ENCODE measurements around the gene ZNF740.

The ZNF740 gene

DNA sequence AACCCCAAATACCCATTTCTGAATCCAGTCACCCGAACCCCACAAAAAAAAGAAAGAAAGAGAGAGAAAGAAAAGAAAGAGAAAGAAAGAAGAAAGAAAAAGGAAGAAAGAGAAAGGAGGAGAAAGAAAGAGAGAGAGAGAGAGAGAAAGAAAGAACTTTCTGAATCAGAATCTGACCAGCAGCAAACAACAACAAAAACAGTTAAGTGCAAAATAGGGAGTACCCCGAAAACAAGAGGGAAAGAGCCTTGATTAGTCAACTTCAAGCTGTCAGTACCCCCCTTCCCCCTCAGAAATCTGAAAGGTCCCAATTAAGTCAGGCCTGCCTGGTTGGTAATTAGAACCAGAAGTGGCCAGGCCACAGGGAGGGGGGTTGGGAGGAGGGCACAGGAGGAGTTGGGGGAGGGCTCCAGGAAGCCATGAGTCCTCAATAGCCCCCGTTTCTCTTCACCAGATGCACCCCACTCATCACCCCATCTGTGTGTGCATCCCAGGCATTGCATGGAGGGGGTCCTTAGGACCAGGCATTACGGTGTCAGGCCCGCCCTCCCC, 41.7 kb downstream of the ZNF740 start:
- H3K27ac ChIP-seq (ENCODE audit: low read depth, low read length), result peak overlapping the region; percentile 85
- peak overlapping the region; percentile 89 for H3K4me3 ChIP-seq (ENCODE audit: low read depth, low read length)
- H3K9me3 ChIP-seq (ENCODE audit: control insufficient read depth, insufficient read depth, low read length), result no peaks in the 10 kb centered on the region
- H3K9ac ChIP-seq (ENCODE audit: low read depth, low read length), result no peak overlapping the region
- peaks cover 10% of the 10 kb centered on the region for H3K27me3 ChIP-seq (ENCODE audit: control insufficient read depth, insufficient read depth, low read length)
- H3K36me3 ChIP-seq (ENCODE audit: control insufficient read depth, insufficient read depth, low read length), result peaks cover 4% of the 10 kb centered on the region; the same call in 1 of the 2 replicates
- peaks cover 50% of the 10 kb centered on the region for H3K4me1 ChIP-seq (ENCODE audit: control insufficient read depth, insufficient read depth, low read length)

DNA sequence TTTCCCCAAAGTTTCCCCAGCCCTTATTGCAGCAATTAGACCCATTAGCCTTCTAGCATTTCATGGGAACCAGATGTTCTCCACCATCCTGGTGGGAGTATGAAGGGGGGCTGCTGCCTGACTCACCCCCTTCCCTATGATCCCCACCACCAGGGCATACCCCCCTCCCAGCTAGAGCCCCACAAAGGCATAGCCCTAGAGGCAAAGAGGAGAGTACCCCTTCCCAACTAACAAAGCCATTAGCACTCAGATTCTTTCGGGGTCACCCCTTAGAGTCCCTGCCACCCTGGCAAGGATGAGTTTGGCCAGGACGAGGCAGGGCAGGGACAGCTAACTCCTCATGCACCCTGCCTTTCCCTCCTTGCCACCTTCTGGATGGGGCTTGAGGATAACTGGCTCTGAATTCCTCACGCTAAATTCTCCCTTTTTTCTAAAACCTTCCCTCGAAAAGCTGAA, 42.3 kb downstream of the ZNF740 start:
- H3K27me3 ChIP-seq (ENCODE audit: control insufficient read depth, insufficient read depth, low read length), result peaks cover 10% of the 10 kb centered on the region
- peak overlapping the region; percentile 18 for H3K27ac ChIP-seq (ENCODE audit: low read depth, low read length)
- H3K4me3 ChIP-seq (ENCODE audit: low read depth, low read length), result no peak overlapping the region
- H3K4me1 ChIP-seq (ENCODE audit: control insufficient read depth, insufficient read depth, low read length), result peaks cover 44% of the 10 kb centered on the region
- no peak overlapping the region for H3K9ac ChIP-seq (ENCODE audit: low read depth, low read length)
- no peaks in the 10 kb centered on the region for H3K9me3 ChIP-seq (ENCODE audit: control insufficient read depth, insufficient read depth, low read length)
- H3K36me3 ChIP-seq (ENCODE audit: control insufficient read depth, insufficient read depth, low read length), result peaks cover 5% of the 10 kb centered on the region; the same call in 1 of the 2 replicates

- Histone ChIP-seq H3K9me3 (ENCODE audit: control insufficient read depth, insufficient read depth, low read length) (no peaks in the 10 kb centered on the region), H3K36me3 (ENCODE audit: control insufficient read depth, insufficient read depth, low read length) (peaks cover 5% of the 10 kb centered on the region; the same call in 1 of the 2 replicates), H3K27ac (ENCODE audit: low read depth, low read length) (peak overlapping the region; percentile 37), H3K4me3 (ENCODE audit: low read depth, low read length) (0 out of 2 replicates have a peak overlapping the region, but pooled peaks have one; percentile 3), H3K4me1 (ENCODE audit: control insufficient read depth, insufficient read depth, low read length) (peaks cover 38% of the 10 kb centered on the region), H3K27me3 (ENCODE audit: control insufficient read depth, insufficient read depth, low read length) (peaks cover 10% of the 10 kb centered on the region), H3K9ac (ENCODE audit: low read depth, low read length) (no peak overlapping the region)
Observed at GRCh38 chr12:53223389-53224060, 43.0 kb downstream of the ZNF740 start.

DNA sequence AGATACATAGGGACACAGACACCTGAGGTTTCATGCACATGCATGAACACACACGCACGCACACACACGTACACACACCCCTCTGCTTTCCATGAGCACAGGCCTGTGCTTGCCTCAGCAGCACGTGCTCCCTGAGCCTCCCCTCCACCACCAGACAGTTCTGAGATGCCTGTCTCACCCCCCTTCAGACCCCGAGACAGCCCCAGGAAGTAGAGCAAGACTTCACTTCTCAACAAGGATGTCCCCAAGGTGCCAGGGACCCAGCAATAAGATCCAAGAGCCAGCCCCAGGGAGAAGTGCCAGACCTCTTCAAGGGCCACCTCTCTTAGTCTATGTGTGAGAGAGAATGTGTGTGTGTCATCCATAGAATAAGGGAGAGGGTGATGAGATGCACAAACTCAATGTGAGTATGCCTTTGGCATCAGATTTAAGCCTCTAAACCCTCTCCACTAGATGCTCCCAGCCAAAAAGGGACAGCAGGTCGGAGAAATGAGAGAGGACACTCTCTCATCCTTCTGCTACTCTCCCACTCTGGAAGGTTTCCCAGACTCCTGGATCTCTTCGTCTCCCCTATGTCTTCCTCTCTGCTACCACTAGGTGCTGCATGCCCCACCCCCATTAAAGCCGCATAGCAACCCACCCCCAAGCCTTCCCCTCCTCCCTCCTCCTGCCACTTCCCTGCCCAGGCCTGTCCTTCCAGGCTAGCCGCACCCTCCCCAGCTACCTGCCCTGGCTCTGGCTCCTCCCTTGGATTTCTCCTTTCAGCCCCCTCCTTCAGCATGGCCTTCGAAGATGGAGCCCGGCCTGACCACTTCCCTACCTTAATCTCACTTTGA, 43.8 kb downstream of the ZNF740 start:
- Histone ChIP-seq H3K36me3 (ENCODE audit: control insufficient read depth, insufficient read depth, low read length) (peaks cover 5% of the 10 kb centered on the region; the same call in 1 of the 2 replicates), H3K9me3 (ENCODE audit: control insufficient read depth, insufficient read depth, low read length) (no peaks in the 10 kb centered on the region), H3K4me3 (ENCODE audit: low read depth, low read length) (0 out of 2 replicates have a peak overlapping the region, but pooled peaks have one; percentile 3), H3K27me3 (ENCODE audit: control insufficient read depth, insufficient read depth, low read length) (peaks cover 5% of the 10 kb centered on the region), H3K4me1 (ENCODE audit: control insufficient read depth, insufficient read depth, low read length) (peaks cover 38% of the 10 kb centered on the region), H3K27ac (ENCODE audit: low read depth, low read length) (no peak overlapping the region), H3K9ac (ENCODE audit: low read depth, low read length) (no peak overlapping the region)

GRCh38 chr12:53224897-53225634, 44.5 kb downstream of the ZNF740 start:
- Histone ChIP-seq H3K27ac (ENCODE audit: low read depth, low read length) (no peak overlapping the region), H3K4me3 (ENCODE audit: low read depth, low read length) (no peak overlapping the region), H3K9ac (ENCODE audit: low read depth, low read length) (no peak overlapping the region), H3K27me3 (ENCODE audit: control insufficient read depth, insufficient read depth, low read length) (no peaks in the 10 kb centered on the region), H3K9me3 (ENCODE audit: control insufficient read depth, insufficient read depth, low read length) (no peaks in the 10 kb centered on the region), H3K4me1 (ENCODE audit: control insufficient read depth, insufficient read depth, low read length) (peaks cover 45% of the 10 kb centered on the region), H3K36me3 (ENCODE audit: control insufficient read depth, insufficient read depth, low read length) (peaks cover 5% of the 10 kb centered on the region; the same call in 1 of the 2 replicates)

GRCh38 chr12:53225635-53226424, 45.3 kb downstream of the ZNF740 start:
- Histone ChIP-seq H3K36me3 (ENCODE audit: control insufficient read depth, insufficient read depth, low read length) (peaks cover 5% of the 10 kb centered on the region; the same call in 1 of the 2 replicates), H3K9me3 (ENCODE audit: control insufficient read depth, insufficient read depth, low read length) (no peaks in the 10 kb centered on the region), H3K27me3 (ENCODE audit: control insufficient read depth, insufficient read depth, low read length) (no peaks in the 10 kb centered on the region; the same call in 1 of the 2 replicates), H3K9ac (ENCODE audit: low read depth, low read length) (no peak overlapping the region), H3K4me3 (ENCODE audit: low read depth, low read length) (no peak overlapping the region), H3K27ac (ENCODE audit: low read depth, low read length) (no peak overlapping the region), H3K4me1 (ENCODE audit: control insufficient read depth, insufficient read depth, low read length) (peaks cover 50% of the 10 kb centered on the region)

DNA sequence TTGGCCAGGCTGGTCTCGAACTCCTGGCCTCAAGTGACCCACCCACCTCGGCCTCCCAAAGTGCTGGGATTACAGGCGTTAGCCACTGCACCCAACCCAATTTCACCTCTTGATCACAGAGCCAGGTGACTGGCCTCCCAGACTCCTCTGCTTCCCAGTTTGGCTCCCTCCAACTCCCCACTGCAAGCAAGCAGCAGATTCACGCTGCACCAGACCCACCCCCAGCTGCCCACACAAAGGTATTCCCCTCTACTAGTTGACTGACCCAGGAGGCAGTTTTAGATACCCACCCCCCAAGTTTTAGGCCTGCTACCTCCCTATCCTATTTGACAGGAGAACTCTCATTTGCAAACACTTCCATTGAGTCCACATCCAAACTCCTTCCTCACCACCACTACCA, 46.3 kb downstream of the ZNF740 start:
- Histone ChIP-seq H3K9ac (ENCODE audit: low read depth, low read length) (no peak overlapping the region), H3K27me3 (ENCODE audit: control insufficient read depth, insufficient read depth, low read length) (no peaks in the 10 kb centered on the region; the same call in 1 of the 2 replicates), H3K4me3 (ENCODE audit: low read depth, low read length) (no peak overlapping the region), H3K4me1 (ENCODE audit: control insufficient read depth, insufficient read depth, low read length) (peaks cover 56% of the 10 kb centered on the region), H3K9me3 (ENCODE audit: control insufficient read depth, insufficient read depth, low read length) (no peaks in the 10 kb centered on the region), H3K36me3 (ENCODE audit: control insufficient read depth, insufficient read depth, low read length) (peaks cover 5% of the 10 kb centered on the region; the same call in 1 of the 2 replicates), H3K27ac (ENCODE audit: low read depth, low read length) (no peak overlapping the region)

- Histone ChIP-seq H3K9ac (ENCODE audit: low read depth, low read length) (no peak overlapping the region), H3K4me1 (ENCODE audit: control insufficient read depth, insufficient read depth, low read length) (peaks cover 52% of the 10 kb centered on the region), H3K27ac (ENCODE audit: low read depth, low read length) (no peak overlapping the region), H3K4me3 (ENCODE audit: low read depth, low read length) (no peak overlapping the region), H3K9me3 (ENCODE audit: control insufficient read depth, insufficient read depth, low read length) (no peaks in the 10 kb centered on the region), H3K36me3 (ENCODE audit: control insufficient read depth, insufficient read depth, low read length) (peaks cover 5% of the 10 kb centered on the region; the same call in 1 of the 2 replicates), H3K27me3 (ENCODE audit: control insufficient read depth, insufficient read depth, low read length) (no peaks in the 10 kb centered on the region; the same call in 1 of the 2 replicates)
Observed at GRCh38 chr12:53227341-53227740, 46.8 kb downstream of the ZNF740 start.

GRCh38 chr12:53227836-53228235, 47.3 kb downstream of the ZNF740 start:
- Histone ChIP-seq H3K27me3 (ENCODE audit: control insufficient read depth, insufficient read depth, low read length) (no peaks in the 10 kb centered on the region; the same call in 1 of the 2 replicates), H3K36me3 (ENCODE audit: control insufficient read depth, insufficient read depth, low read length) (peaks cover 5% of the 10 kb centered on the region; the same call in 1 of the 2 replicates), H3K9ac (ENCODE audit: low read depth, low read length) (no peak overlapping the region), H3K27ac (ENCODE audit: low read depth, low read length) (no peak overlapping the region), H3K4me3 (ENCODE audit: low read depth, low read length) (no peak overlapping the region), H3K9me3 (ENCODE audit: control insufficient read depth, insufficient read depth, low read length) (no peaks in the 10 kb centered on the region), H3K4me1 (ENCODE audit: control insufficient read depth, insufficient read depth, low read length) (peaks cover 51% of the 10 kb centered on the region)

- H3K27ac ChIP-seq (ENCODE audit: low read depth, low read length), result no peak overlapping the region
Observed at GRCh38 chr12:53229454-53229853, 48.9 kb downstream of the ZNF740 start.

More at GRCh38 chr12:53229454-53229853, 48.9 kb downstream of the ZNF740 start:
- Histone ChIP-seq H3K36me3 (ENCODE audit: control insufficient read depth, insufficient read depth, low read length) (peaks cover 5% of the 10 kb centered on the region; the same call in 1 of the 2 replicates), H3K9ac (ENCODE audit: low read depth, low read length) (no peak overlapping the region), H3K9me3 (ENCODE audit: control insufficient read depth, insufficient read depth, low read length) (no peaks in the 10 kb centered on the region), H3K27me3 (ENCODE audit: control insufficient read depth, insufficient read depth, low read length) (no peaks in the 10 kb centered on the region; the same call in 1 of the 2 replicates), H3K4me1 (ENCODE audit: control insufficient read depth, insufficient read depth, low read length) (peaks cover 51% of the 10 kb centered on the region), H3K4me3 (ENCODE audit: low read depth, low read length) (no peak overlapping the region)

All from HUES48 (cell line).